K562 (cell line): ENCODE measurements around the gene GLUL. TPM values are rescaled to one million over a fixed set of nuclear protein-coding genes. Genes with fewer than 3 reads are reported as not detected.
A peak's percentile ranks its signal among the peaks of the same experiment; 100 is the strongest.

Experiments
- CREB1 ChIP-seq, 2 experiments: sonication (generic) in 1 of 2; formaldehyde crosslinking in 1 of 2; IDR thresholded peaks; 2 replicates each; pipeline versions ENCODE4 v1.6.1 to v1.8.0; 2012 to 2022; ENCODE audit warnings: inconsistent platforms in 1 of 2, mild to moderate bottlenecking in 1 of 2, missing genetic modification reagents in 1 of 2, moderate library complexity in 1 of 2
- KDM2B ChIP-seq: fragments of 250-450 bp; sonication (Bioruptor Pico); IDR thresholded peaks from 2 replicates; pipeline ENCODE4 v1.8.0; 2021; ENCODE audit warnings: mild to moderate bottlenecking, moderate library complexity
- PCBP1 ChIP-seq: fragments of 200-400 bp; formaldehyde crosslinking; IDR thresholded peaks from 2 replicates; pipeline ENCODE4 v1.6.1; 2018; ENCODE audit warnings: mild to moderate bottlenecking, low read depth, low read length; ENCODE audit not compliant: poor library complexity, severe bottlenecking
- PRDM10 ChIP-seq: fragments of 450-650 bp; IDR thresholded peaks from 2 replicates; pipeline ENCODE4 v1.6.1; 2018; ENCODE audit not compliant: partially characterized antibody
- PURB ChIP-seq: sonication (generic); formaldehyde crosslinking; IDR thresholded peaks from 2 replicates; pipeline ENCODE4 v1.9.0; 2021; ENCODE audit warnings: low read depth, mild to moderate bottlenecking, missing genetic modification reagents
- RBFOX2 ChIP-seq: fragments of 200-400 bp; formaldehyde crosslinking; IDR thresholded peaks from 2 replicates; pipeline ENCODE4 v1.6.1; 2017; ENCODE audit warnings: low read depth, mild to moderate bottlenecking, low read length, moderate library complexity
- ZNF764 ChIP-seq: fragments of 250-450 bp; sonication (Bioruptor Pico); IDR thresholded peaks from 2 replicates; pipeline ENCODE4 v1.4.0; 2020; ENCODE audit warnings: low read depth, mild to moderate bottlenecking, moderate library complexity
- polyA plus RNA-seq, 8 experiments: library from polyadenylated mRNA; depleted of rRNA in 4 of 8; stranded (reverse) in 5 of 8; unstranded in 3 of 8; fragments of >200 nt; fragmentation: Nextera tagmentation in 2 of 8; fragmentation: Illumina TruSeq in 1 of 8; extraction: Ambion mirVana in 2 of 8; extraction: Trizol in 1 of 8; gene quantifications; 2 replicates each; pipeline versions ENCODE4 v1.2.1 to v1.2.3, GENCODE V29; 2011 to 2014; ENCODE audit warnings: inconsistent platforms in 1 of 8, missing spikeins in 1 of 8
- total RNA-seq, 7 experiments: library from RNA; depleted of rRNA in 6 of 7; stranded (reverse); fragments of >200 nt in 6 of 7; fragmentation: Illumina TruSeq in 2 of 7; extraction: Trizol in 2 of 7; gene quantifications; 2 replicates each; pipeline versions ENCODE4 v1.2.1 to v1.2.3, GENCODE V29; 2011 to 2021; ENCODE audit warnings: low replicate concordance in 1 of 7

Gene GLUL
- total and polyA plus RNA-seq, 9 of the 15 experiments (the other 6 are each of a cell fraction or from before 2014, with no cell fraction given): 1,088 to 4,222 (median 1,338) TPM

DNA sequence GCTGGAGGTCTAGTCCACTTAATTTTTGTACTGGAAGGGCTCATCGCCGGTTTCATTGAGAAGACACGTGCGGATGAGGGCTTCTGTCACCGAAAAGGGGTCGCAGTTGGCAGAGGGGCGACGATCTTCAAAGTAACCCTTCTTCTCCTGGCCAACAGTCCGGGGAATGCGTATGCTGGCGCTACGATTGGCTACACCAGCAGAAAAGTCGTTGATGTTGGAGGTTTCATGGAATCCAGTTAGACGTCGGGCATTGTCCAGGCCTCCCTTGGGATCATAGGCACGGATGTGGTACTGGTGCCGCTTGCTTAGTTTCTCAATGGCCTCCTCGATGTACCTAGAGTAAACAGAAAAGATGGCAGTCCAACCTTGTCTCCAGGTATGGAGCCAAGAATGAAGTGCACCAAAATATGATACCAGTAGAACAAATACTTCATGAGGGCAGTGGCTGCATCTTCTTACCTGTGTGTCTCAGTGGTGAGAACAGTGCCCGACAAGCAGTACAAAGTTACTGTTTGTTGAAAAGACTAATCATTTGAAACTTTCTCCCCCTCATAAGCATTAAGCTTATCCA is 7.1 kb downstream of the GLUL start (continued):
- TF ChIP-seq CREB1 (IDR thresholded peaks at IDR 0.05): no peak
- TF ChIP-seq CREB1 (CRISPR knock-in tag; IDR thresholded peaks at IDR 0.05): no peak
- no peak for TF ChIP-seq PCBP1
- TF ChIP-seq PRDM10: no peak
- TF ChIP-seq KDM2B: no peak
- TF ChIP-seq RBFOX2: peak; percentile 53
- TF ChIP-seq ZNF764 (CRISPR knock-in tag): no peak
- no peak for TF ChIP-seq PURB (CRISPR knock-in tag)
